Endothelial cell of umbilical vein (primary cell): ENCODE results near the gene DOCK7.

Experiments used
- EZH2 ChIP-seq: IDR thresholded peaks from 2 replicates; pipeline ENCODE4 v1.6.1; 2012; ENCODE audit warnings: borderline replicate concordance, low read depth, mild to moderate bottlenecking, moderate library complexity, low read length, inconsistent platforms; ENCODE audit not compliant: severe bottlenecking
- FOS ChIP-seq: IDR thresholded peaks from 2 replicates; pipeline ENCODE4 v1.6.1; 2011; ENCODE audit warnings: mild to moderate bottlenecking, low read length, moderate library complexity, borderline replicate concordance; ENCODE audit not compliant: insufficient read depth
- MYC ChIP-seq: IDR thresholded peaks from one replicate; pipeline ENCODE4 v1.6.1; 2011; ENCODE audit warnings: mild to moderate bottlenecking, low read depth, low read length
- POLR2A ChIP-seq: IDR thresholded peaks from 2 replicates; pipeline ENCODE4 v1.6.1; 2012; ENCODE audit warnings: low read depth, mild to moderate bottlenecking, control low read depth, low read length
- POLR2AphosphoS5 ChIP-seq: IDR thresholded peaks from 2 replicates; pipeline ENCODE4 v1.6.1; 2012; ENCODE audit warnings: low read depth, mild to moderate bottlenecking, control low read depth, low read length, moderate library complexity; ENCODE audit not compliant: insufficient read depth
- TF ChIP-seq, protein P1 (sequence below), 2 donors: IDR thresholded peaks; 1 replicate in 1 of 2; 2 replicates in 1 of 2; pipeline ENCODE4 v1.5.1; 2011; ENCODE audit warnings: low read length in 2 of 2, mild to moderate bottlenecking in 2 of 2, moderate library complexity in 2 of 2, control low read depth in 1 of 2, inconsistent platforms in 1 of 2, low read depth in 1 of 2; ENCODE audit not compliant: insufficient read depth in 1 of 2; ENCODE audit errors: extremely low read depth in 1 of 2
- TF ChIP-seq, protein P2 (sequence below): IDR thresholded peaks from 2 replicates; pipeline ENCODE4 v1.6.1; 2011; ENCODE audit not compliant: insufficient read depth, insufficient read length

DNA sequence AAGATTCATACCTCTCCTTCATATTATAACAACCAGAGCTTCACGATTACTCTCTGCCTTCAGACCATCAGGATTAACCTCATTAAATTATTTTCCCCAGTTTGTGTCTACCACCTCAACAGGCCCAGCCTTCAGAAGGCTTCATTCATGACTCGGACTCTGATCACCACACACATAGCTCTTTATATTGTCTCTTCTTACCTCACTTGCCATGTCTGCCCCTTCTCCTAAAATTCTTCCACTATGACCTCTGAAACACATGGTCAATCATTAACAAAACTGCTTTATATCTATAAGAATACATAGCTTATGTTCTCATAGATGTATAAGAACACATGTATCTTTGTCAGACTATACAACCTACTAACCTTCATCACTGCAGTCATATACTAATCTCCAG lies 171.6 kb downstream of the DOCK7 start:
- TF ChIP-seq, protein P1, sequence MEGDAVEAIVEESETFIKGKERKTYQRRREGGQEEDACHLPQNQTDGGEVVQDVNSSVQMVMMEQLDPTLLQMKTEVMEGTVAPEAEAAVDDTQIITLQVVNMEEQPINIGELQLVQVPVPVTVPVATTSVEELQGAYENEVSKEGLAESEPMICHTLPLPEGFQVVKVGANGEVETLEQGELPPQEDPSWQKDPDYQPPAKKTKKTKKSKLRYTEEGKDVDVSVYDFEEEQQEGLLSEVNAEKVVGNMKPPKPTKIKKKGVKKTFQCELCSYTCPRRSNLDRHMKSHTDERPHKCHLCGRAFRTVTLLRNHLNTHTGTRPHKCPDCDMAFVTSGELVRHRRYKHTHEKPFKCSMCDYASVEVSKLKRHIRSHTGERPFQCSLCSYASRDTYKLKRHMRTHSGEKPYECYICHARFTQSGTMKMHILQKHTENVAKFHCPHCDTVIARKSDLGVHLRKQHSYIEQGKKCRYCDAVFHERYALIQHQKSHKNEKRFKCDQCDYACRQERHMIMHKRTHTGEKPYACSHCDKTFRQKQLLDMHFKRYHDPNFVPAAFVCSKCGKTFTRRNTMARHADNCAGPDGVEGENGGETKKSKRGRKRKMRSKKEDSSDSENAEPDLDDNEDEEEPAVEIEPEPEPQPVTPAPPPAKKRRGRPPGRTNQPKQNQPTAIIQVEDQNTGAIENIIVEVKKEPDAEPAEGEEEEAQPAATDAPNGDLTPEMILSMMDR (IDR thresholded peaks at IDR 0.05; ENCODE audit: extremely low read depth in 1 of 2, insufficient read depth in 1 of 2, low read depth in 1 of 2, low read length in 2 of 2): no peak
- TF ChIP-seq POLR2A (no peak), EZH2 (no peak), POLR2AphosphoS5 (no peak), FOS (no peak), MYC (no peak)
- TF ChIP-seq, protein P2, sequence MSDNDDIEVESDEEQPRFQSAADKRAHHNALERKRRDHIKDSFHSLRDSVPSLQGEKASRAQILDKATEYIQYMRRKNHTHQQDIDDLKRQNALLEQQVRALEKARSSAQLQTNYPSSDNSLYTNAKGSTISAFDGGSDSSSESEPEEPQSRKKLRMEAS: no peak
